ENCODE results near the gene SRD5A1. TPM values are rescaled to one million over a fixed set of nuclear protein-coding genes. Genes with fewer than 3 reads are reported as not detected.
A peak's percentile ranks its signal among the peaks of the same experiment; 100 is the strongest.

SRD5A1 gene
- total RNA-seq, 3 donors from 2014 or later (not counting 1 experiment from before 2014, with no cell fraction given) = 6.5 to 11.0 (median 7.8) TPM

GRCh38 chr5:6686915-6687409, 53.7 kb downstream of the SRD5A1 start:
- peak; percentile 60 to 77 (median 66) for ATAC-seq

GRCh38 chr5:6687505-6687904, 54.3 kb downstream of the SRD5A1 start:
- H3K9me3 Mint-ChIP-seq = no peaks in the 10 kb centered on the region
- Histone ChIP-seq H3K27me3 (ENCODE audit: control insufficient read depth, insufficient read depth, low read length) (peaks cover 9% of the 10 kb centered on the region), H3K27ac (ENCODE audit: low read length) (no peak overlapping the region), H3K36me3 (ENCODE audit: control insufficient read depth, insufficient read depth, low read length) (no peaks in the 10 kb centered on the region), H3K4me1 (ENCODE audit: control insufficient read depth, insufficient read depth, low read length) (no peaks in the 10 kb centered on the region), H3K4me3 (ENCODE audit: low read length) (no peak overlapping the region), H3K9me3 (ENCODE audit: control insufficient read depth, insufficient read depth, low read length) (no peaks in the 10 kb centered on the region)
- H3K36me3 Mint-ChIP-seq = no peaks in the 10 kb centered on the region
- no peak for TF ChIP-seq CTCF (IDR thresholded peaks at IDR 0.05)
- ATAC-seq (no peak), DNase-seq (no peak)
- peaks cover 6 to 11% of the 10 kb centered on the region in 2 donors for H3K4me1 Mint-ChIP-seq
- H3K4me3 Mint-ChIP-seq = no peak overlapping the region
- H3K27me3 Mint-ChIP-seq (ENCODE audit: low read depth in 2 of 2) = peaks cover 24 to 32% of the 10 kb centered on the region in 2 donors
- WGBS (ENCODE audit: insufficient coverage) = 93% methylated on average over 8 of the region's 9 CpGs
- intact Hi-C loops (cut with micrococcal nuclease) = no loop called here
- no peak overlapping the region for H3K27ac Mint-ChIP-seq

More at GRCh38 chr5:6686915-6687409, 53.7 kb downstream of the SRD5A1 start:
- 4% methylated on average over 22 of the region's 22 CpGs for WGBS (ENCODE audit: insufficient coverage)
- no peaks in the 10 kb centered on the region for H3K36me3 Mint-ChIP-seq
- no peaks in the 10 kb centered on the region for H3K9me3 Mint-ChIP-seq
- intact Hi-C loops (cut with micrococcal nuclease) = no loop called here
- Histone ChIP-seq H3K4me1 (ENCODE audit: control insufficient read depth, insufficient read depth, low read length) (no peaks in the 10 kb centered on the region), H3K4me3 (ENCODE audit: low read length) (no peak overlapping the region), H3K36me3 (ENCODE audit: control insufficient read depth, insufficient read depth, low read length) (no peaks in the 10 kb centered on the region), H3K27ac (ENCODE audit: low read length) (no peak overlapping the region), H3K9me3 (ENCODE audit: control insufficient read depth, insufficient read depth, low read length) (no peaks in the 10 kb centered on the region), H3K27me3 (ENCODE audit: control insufficient read depth, insufficient read depth, low read length) (peaks cover 9% of the 10 kb centered on the region)
- H3K27me3 Mint-ChIP-seq (ENCODE audit: low read depth in 2 of 2) = peaks cover 21 to 31% of the 10 kb centered on the region in 2 donors
- peaks cover 6 to 11% of the 10 kb centered on the region in 2 donors for H3K4me1 Mint-ChIP-seq
- no peak for TF ChIP-seq CTCF (IDR thresholded peaks at IDR 0.05)
- peak overlapping the region; percentile 28 for H3K4me3 Mint-ChIP-seq
- H3K27ac Mint-ChIP-seq = no peak overlapping the region
- DNase-seq = peak in 1 of 2 donors; percentile 42

GRCh38 chr5:6692906-6693305, 59.7 kb downstream of the SRD5A1 start:
- Mint-ChIP-seq H3K27me3 (ENCODE audit: low read depth in 2 of 2) (peaks cover 30 to 37% of the 10 kb centered on the region in 2 donors), H3K4me3 (no peak overlapping the region), H3K4me1 (no peaks in the 10 kb centered on the region), H3K9me3 (no peaks in the 10 kb centered on the region), H3K36me3 (no peaks in the 10 kb centered on the region), H3K27ac (no peak overlapping the region)
- DNase-seq (no peak), ATAC-seq (no peak)
- no peak overlapping the region for H3K27ac ChIP-seq (ENCODE audit: low read length)
- peaks cover 16% of the 10 kb centered on the region for H3K27me3 ChIP-seq (ENCODE audit: control insufficient read depth, insufficient read depth, low read length)
- 57% methylated on average over 1 of the region's 1 CpG for WGBS (ENCODE audit: insufficient coverage)
- no peaks in the 10 kb centered on the region for H3K9me3 ChIP-seq (ENCODE audit: control insufficient read depth, insufficient read depth, low read length)
- intact Hi-C loops (cut with micrococcal nuclease) = no loop called here
- no peak overlapping the region for H3K4me3 ChIP-seq (ENCODE audit: low read length)
- H3K4me1 ChIP-seq (ENCODE audit: control insufficient read depth, insufficient read depth, low read length) = no peaks in the 10 kb centered on the region
- H3K36me3 ChIP-seq (ENCODE audit: control insufficient read depth, insufficient read depth, low read length) = no peaks in the 10 kb centered on the region
- TF ChIP-seq CTCF (IDR thresholded peaks at IDR 0.05) = no peak

- DNase-seq (no peak), ATAC-seq (no peak)
- Mint-ChIP-seq H3K4me1 (no peaks in the 10 kb centered on the region), H3K36me3 (no peaks in the 10 kb centered on the region), H3K27me3 (ENCODE audit: low read depth in 2 of 2) (peaks cover 38 to 50% of the 10 kb centered on the region in 2 donors), H3K27ac (no peak overlapping the region), H3K4me3 (no peak overlapping the region), H3K9me3 (no peaks in the 10 kb centered on the region)
- H3K36me3 ChIP-seq (ENCODE audit: control insufficient read depth, insufficient read depth, low read length) = no peaks in the 10 kb centered on the region
- no peak for TF ChIP-seq CTCF (IDR thresholded peaks at IDR 0.05)
- H3K4me3 ChIP-seq (ENCODE audit: low read length) = no peak overlapping the region
- intact Hi-C loops (cut with micrococcal nuclease) = no loop called here
- no peaks in the 10 kb centered on the region for H3K4me1 ChIP-seq (ENCODE audit: control insufficient read depth, insufficient read depth, low read length)
- no peak overlapping the region for H3K27ac ChIP-seq (ENCODE audit: low read length)
- peaks cover 20% of the 10 kb centered on the region for H3K27me3 ChIP-seq (ENCODE audit: control insufficient read depth, insufficient read depth, low read length)
- H3K9me3 ChIP-seq (ENCODE audit: control insufficient read depth, insufficient read depth, low read length) = no peaks in the 10 kb centered on the region
- WGBS (ENCODE audit: insufficient coverage) = 40% methylated on average over 1 of the region's 1 CpG
These were observed 65.5 kb downstream of the SRD5A1 start for GRCh38 chr5:6698696-6699095.
